ENCODE data around the gene TFAM. TPM values are rescaled to one million over a fixed set of nuclear protein-coding genes. Genes with fewer than 3 reads are reported as not detected.

Gene TFAM
- total and polyA plus RNA-seq, 11 donors = 4.6 to 33.8 (median 19.5) TPM

DNA sequence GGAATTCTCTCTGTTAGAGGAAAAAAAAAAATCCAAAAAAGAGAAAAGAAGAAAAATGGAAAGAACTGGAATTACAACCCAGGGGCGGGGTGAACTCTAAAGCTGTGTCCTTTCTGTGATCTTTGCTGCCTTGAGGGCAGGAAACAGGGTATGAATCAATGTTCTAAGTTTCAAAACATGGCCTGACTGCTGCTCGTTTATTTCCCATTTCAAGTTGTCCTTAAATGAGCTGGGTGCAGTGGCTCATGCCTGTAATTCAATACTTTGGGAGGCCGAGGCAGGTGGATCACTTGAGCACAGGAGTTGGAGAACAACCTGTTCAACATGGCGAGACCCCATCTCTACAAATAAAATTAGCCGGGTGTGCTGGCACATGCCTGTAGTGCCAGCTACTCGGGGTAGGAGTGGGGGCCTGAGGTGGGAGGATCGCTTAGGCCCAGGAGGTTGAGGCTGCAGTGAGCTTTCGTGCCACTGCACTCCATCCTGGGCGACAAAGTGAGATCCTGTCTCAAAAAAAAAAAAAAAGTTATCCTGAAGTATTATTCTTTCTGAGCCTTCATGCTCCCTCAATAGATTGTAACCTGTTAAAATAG is 24.7 kb upstream of the TFAM start:
- intact Hi-C loops (cut with DNase I) = no loop called here
- Histone ChIP-seq H3K4me3 (no peak overlapping the region), H3K9me3 (no peaks in the 10 kb centered on the region), H3K27me3 (no peaks in the 10 kb centered on the region), H3K27ac (no peak overlapping the region), H3K36me3 (peaks cover 0 to 46% (median 30%) of the 10 kb centered on the region in 9 donors), H3K4me1 (peaks cover 0 to 45% (median 19%) of the 10 kb centered on the region in 12 donors)
- TF ChIP-seq, protein P1, sequence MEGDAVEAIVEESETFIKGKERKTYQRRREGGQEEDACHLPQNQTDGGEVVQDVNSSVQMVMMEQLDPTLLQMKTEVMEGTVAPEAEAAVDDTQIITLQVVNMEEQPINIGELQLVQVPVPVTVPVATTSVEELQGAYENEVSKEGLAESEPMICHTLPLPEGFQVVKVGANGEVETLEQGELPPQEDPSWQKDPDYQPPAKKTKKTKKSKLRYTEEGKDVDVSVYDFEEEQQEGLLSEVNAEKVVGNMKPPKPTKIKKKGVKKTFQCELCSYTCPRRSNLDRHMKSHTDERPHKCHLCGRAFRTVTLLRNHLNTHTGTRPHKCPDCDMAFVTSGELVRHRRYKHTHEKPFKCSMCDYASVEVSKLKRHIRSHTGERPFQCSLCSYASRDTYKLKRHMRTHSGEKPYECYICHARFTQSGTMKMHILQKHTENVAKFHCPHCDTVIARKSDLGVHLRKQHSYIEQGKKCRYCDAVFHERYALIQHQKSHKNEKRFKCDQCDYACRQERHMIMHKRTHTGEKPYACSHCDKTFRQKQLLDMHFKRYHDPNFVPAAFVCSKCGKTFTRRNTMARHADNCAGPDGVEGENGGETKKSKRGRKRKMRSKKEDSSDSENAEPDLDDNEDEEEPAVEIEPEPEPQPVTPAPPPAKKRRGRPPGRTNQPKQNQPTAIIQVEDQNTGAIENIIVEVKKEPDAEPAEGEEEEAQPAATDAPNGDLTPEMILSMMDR (IDR thresholded peaks at IDR 0.05) = no peak
- TF ChIP-seq POLR2A (IDR thresholded peaks at IDR 0.05) = no peak
- WGBS, 4 donors = 74 to 83% (median 75%) methylated on average over 9 of the region's 9 CpGs
- no peak for DNase-seq
- ATAC-seq = peak in 1 of 4 donors; percentile 20

DNA sequence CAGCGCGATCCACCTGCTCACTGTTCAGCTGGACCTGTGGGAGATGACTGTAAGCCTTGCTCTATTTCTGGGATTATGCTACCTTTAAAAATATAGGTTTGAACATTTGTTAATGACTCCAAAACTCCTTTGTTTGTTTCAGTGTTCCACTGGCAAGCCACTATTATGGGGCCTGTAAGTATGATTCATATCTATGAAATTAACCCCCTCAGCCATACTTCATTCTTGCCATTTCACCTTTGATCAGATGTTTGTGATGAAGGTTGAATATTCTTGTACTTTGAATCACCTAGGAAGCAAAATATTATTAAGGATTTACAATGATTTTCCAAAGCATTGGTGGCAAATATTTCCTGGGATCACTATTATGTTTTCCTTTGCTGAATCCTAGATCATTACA is 23.9 kb upstream of the TFAM start:
- intact Hi-C loops (cut with DNase I) = no loop called here
- Histone ChIP-seq H3K4me3 (no peak overlapping the region), H3K36me3 (peaks cover 0 to 54% (median 34%) of the 10 kb centered on the region in 9 donors), H3K27me3 (no peaks in the 10 kb centered on the region), H3K27ac (no peak overlapping the region), H3K4me1 (peaks cover 0 to 38% (median 15%) of the 10 kb centered on the region in 12 donors), H3K9me3 (no peaks in the 10 kb centered on the region)
- TF ChIP-seq, protein P1 (IDR thresholded peaks at IDR 0.05) = no peak
- no peak for TF ChIP-seq POLR2A (IDR thresholded peaks at IDR 0.05)
- DNase-seq (no peak), ATAC-seq (no peak)
- 95 to 98% (median 97%) methylated on average over 2 of the region's 2 CpGs for WGBS, 4 donors

DNA sequence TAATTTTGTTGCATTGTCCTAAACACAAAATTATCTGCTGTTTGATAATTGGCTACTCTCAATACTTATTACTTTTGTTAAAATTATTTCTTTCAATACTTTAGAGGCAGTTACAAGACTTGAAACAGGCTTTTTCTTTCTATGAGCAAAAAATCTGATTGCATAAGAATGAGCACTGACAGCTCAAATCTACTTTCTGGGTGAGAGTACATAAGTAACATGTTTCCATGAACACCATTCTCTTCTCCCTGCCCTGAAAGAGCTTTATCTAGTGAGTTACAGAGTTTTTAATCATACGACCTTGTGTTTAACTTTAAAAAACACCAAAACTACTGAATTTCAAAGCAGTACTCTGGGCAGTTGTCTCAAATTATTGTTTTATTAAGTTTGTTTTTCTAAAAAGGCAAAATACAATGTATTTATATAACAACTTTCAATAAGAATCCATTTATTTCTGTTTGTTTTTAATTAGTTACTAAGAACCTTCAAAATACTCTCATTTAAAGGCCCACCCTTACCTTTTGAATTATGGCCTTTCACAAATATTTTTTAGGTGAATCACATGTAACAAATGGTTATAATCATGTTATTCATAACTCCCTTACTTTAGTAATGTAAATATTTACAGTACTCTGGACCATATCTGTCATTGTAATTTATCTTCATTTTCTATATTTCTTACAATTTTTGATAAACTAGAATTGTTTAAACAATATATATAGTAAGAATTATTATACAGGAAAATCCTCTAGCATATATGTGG is 23.0 kb upstream of the TFAM start:
- Histone ChIP-seq H3K27ac (no peak overlapping the region), H3K9me3 (no peaks in the 10 kb centered on the region), H3K4me1 (peaks cover 0 to 30% (median 6%) of the 10 kb centered on the region in 12 donors), H3K4me3 (no peak overlapping the region), H3K27me3 (no peaks in the 10 kb centered on the region), H3K36me3 (peaks cover 0 to 60% (median 36%) of the 10 kb centered on the region in 9 donors)
- ATAC-seq = no peak
- intact Hi-C loops (cut with DNase I) = no loop called here
- no peak for DNase-seq
- TF ChIP-seq, protein P1 (IDR thresholded peaks at IDR 0.05) = no peak
- no peak for TF ChIP-seq POLR2A (IDR thresholded peaks at IDR 0.05)
- WGBS, 4 donors = 69 to 82% (median 75%) methylated on average over 1 of the region's 1 CpG

DNA sequence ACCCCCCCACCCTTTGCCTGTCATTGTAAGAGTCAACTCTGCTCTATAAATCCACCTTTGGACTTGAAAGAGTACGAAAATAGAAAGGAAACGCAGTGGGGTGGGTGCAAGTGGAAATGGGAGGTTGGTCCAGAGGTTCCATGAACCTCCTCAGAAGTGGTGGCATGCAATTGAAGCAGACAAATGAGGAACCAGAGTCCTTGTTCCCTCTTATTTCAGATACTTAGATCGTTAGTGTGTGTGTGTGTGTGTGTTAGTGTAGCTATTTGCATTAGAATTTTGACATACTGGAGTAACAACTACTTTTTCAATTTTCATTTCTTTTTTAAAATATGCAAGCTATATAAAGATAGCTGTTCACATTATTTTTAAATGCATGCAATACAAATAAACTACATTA is 18.1 kb upstream of the TFAM start:
- H3K27ac ChIP-seq = no peak overlapping the region
- no peak overlapping the region for H3K4me3 ChIP-seq
- no peak for DNase-seq
- TF ChIP-seq, protein P1 (IDR thresholded peaks at IDR 0.05) = no peak
- 74 to 88% (median 81%) methylated on average over 3 of the region's 3 CpGs for WGBS, 4 donors
- intact Hi-C loops (cut with DNase I) = no loop called here
- no peak for ATAC-seq
- peaks cover 0 to 3% (median 0%) of the 10 kb centered on the region in 12 donors for H3K4me1 ChIP-seq
- no peaks in the 10 kb centered on the region for H3K27me3 ChIP-seq
- H3K9me3 ChIP-seq = no peaks in the 10 kb centered on the region
- H3K36me3 ChIP-seq = peaks cover 0 to 69% (median 39%) of the 10 kb centered on the region in 9 donors
